ENCODE measurements around the gene NTNG1.

GRCh38 chr1:107480548-107481415 is 339.9 kb downstream of the NTNG1 start:
- TF ChIP-seq CTCF (IDR thresholded peaks at IDR 0.05) (no peak), POLR2A (IDR thresholded peaks at IDR 0.05) (no peak)
